B cell (primary cell): ENCODE measurements around the gene SYMPK. TPM values are rescaled to one million over a fixed set of nuclear protein-coding genes. Genes with fewer than 3 reads are reported as not detected.

Source experiments
- ATAC-seq: fragments of 200-7000 bp; cut with Tn5 transposase; one replicate; pipeline ENCODE4 v1.10.0; 2021; ENCODE audit warnings: low read depth, mild to moderate bottlenecking, moderate number of reproducible peaks, moderate library complexity
- CTCF ChIA-PET: fragments of 350-600 bp; sonication (Branson Sonifier 250); formaldehyde crosslinking; loops from one replicate; lab custom pipeline; 2021; ENCODE audit warnings: antibody characterized with exemption, inconsistent platforms; lab: Charles Lee
- POLR2A ChIA-PET: fragments of 350-600 bp; sonication (Branson Sonifier 250); formaldehyde crosslinking; loops from one replicate; lab custom pipeline; 2021; ENCODE audit warnings: antibody characterized with exemption; lab: Charles Lee
- DNase-seq: peaks from one replicate; pipeline ENCODE4 v3.0.0; 2013
- H2AFZ ChIP-seq: 2 replicates; pipeline ENCODE4 v1.6.1; 2012; ENCODE audit warnings: mild to moderate bottlenecking, low read depth, low read length; ENCODE audit not compliant: insufficient read depth, poor library complexity, severe bottlenecking
- H3K27ac ChIP-seq, 2 donors: 1 replicate in 1 of 2; 2 replicates in 1 of 2; pipeline ENCODE4 v1.5.1; 2012 to 2013; ENCODE audit warnings: low read length in 2 of 2, mild to moderate bottlenecking in 2 of 2, moderate library complexity in 1 of 2
- H3K27me3 ChIP-seq, 4 experiments: fragments of 200-600 bp in 1 of 4; sonication (generic) in 1 of 4; replicated peaks in 1 of 4; 1 replicate in 2 of 4; 2 replicates in 2 of 4; pipeline versions ENCODE4 v1.6.1 to v1.7.0; 2013 to 2016; ENCODE audit warnings: low read length in 3 of 4, mild to moderate bottlenecking in 2 of 4, mixed read lengths in 1 of 4, moderate library complexity in 1 of 4; ENCODE audit not compliant: insufficient read depth in 4 of 4, control insufficient read depth in 3 of 4; ENCODE audit errors: control extremely low read depth in 1 of 4
- H3K36me3 ChIP-seq, 2 experiments: replicated peaks in 1 of 2; 1 replicate in 1 of 2; 2 replicates in 1 of 2; pipeline versions ENCODE4 v1.6.1 to v1.7.1; 2013; ENCODE audit warnings: low read length in 1 of 2; ENCODE audit not compliant: insufficient read depth in 2 of 2, control insufficient read depth in 1 of 2; ENCODE audit errors: control extremely low read depth in 1 of 2, extremely low read depth in 1 of 2
- H3K4me1 ChIP-seq, 2 donors: fragments of 200-600 bp in 1 of 2; sonication (generic) in 1 of 2; 1 replicate in 1 of 2; 2 replicates in 1 of 2; pipeline versions ENCODE4 v1.5.1 to v1.6.1; 2013 to 2017; ENCODE audit warnings: low read length in 2 of 2; ENCODE audit not compliant: control insufficient read depth in 2 of 2, insufficient read depth in 2 of 2
- H3K4me2 ChIP-seq: replicated peaks from 2 replicates; pipeline ENCODE3; 2012; ENCODE audit warnings: mild to moderate bottlenecking, low read depth, low read length; ENCODE audit not compliant: poor library complexity, severe bottlenecking
- H3K4me3 ChIP-seq, 5 experiments: fragments of 200-600 bp in 1 of 5; sonication (generic) in 1 of 5; 1 replicate in 3 of 5; 2 replicates in 2 of 5; pipeline versions ENCODE4 v1.5.1 to v1.7.0; 2011 to 2016; ENCODE audit warnings: low read length in 4 of 5, mild to moderate bottlenecking in 4 of 5, low read depth in 2 of 5, control low read depth in 1 of 5, moderate library complexity in 1 of 5; ENCODE audit not compliant: insufficient read depth in 1 of 5; ENCODE audit errors: control extremely low read depth in 1 of 5, extremely low read depth in 1 of 5
- H3K79me2 ChIP-seq: fragments of 200-600 bp; sonication (generic); one replicate; pipeline ENCODE4 v1.6.0; 2016; ENCODE audit warnings: low read length; ENCODE audit not compliant: control insufficient read depth, insufficient read depth
- H3K9ac ChIP-seq: fragments of 200-600 bp; sonication (generic); 2 replicates; pipeline ENCODE4 v1.6.1; 2017; ENCODE audit warnings: mild to moderate bottlenecking, low read length, moderate library complexity
- H3K9me3 ChIP-seq, 3 donors: one replicate each; pipeline versions ENCODE4 v1.6.1 to v1.7.1; 2013; ENCODE audit warnings: low read length in 2 of 3; ENCODE audit not compliant: control insufficient read depth in 2 of 3, insufficient read depth in 1 of 3; ENCODE audit errors: control extremely low read depth in 1 of 3
- H4K20me1 ChIP-seq: 2 replicates; pipeline ENCODE4 v1.6.0; 2012; ENCODE audit warnings: mild to moderate bottlenecking, low read length; ENCODE audit not compliant: insufficient read depth, control insufficient read depth, poor library complexity, severe bottlenecking
- H3K27ac Mint-ChIP-seq: one replicate; pipeline ENCODE4 v1.8.0; 2021; ENCODE audit warnings: mixed read lengths
- H3K27me3 Mint-ChIP-seq: one replicate; pipeline ENCODE4 v1.8.0; 2021; ENCODE audit warnings: mixed read lengths
- H3K4me1 Mint-ChIP-seq: one replicate; pipeline ENCODE4 v1.8.0; 2021; ENCODE audit warnings: mixed read lengths
- H3K4me3 Mint-ChIP-seq: one replicate; pipeline ENCODE4 v1.8.0; 2021; ENCODE audit warnings: mixed read lengths
- H3K9me3 Mint-ChIP-seq: one replicate; pipeline ENCODE4 v1.8.0; 2022; ENCODE audit warnings: mixed read lengths; ENCODE audit not compliant: insufficient read depth
- CTCF ChIP-seq: fragments of 200-600 bp; IDR thresholded peaks from one replicate; pipeline ENCODE4 v1.8.0; 2022; ENCODE audit warnings: antibody characterized with exemption, mild to moderate bottlenecking
- EZH2 ChIP-seq: IDR thresholded peaks from 2 replicates; pipeline ENCODE4 v1.6.1; 2012; ENCODE audit warnings: borderline replicate concordance, low read depth, mild to moderate bottlenecking, moderate library complexity, low read length; ENCODE audit not compliant: insufficient read depth, poor library complexity, severe bottlenecking
- WGBS: methylation state at CpG from one replicate; pipeline ENCODE4 v1.1.5; 2013; ENCODE audit warnings: missing lambda C conversion rate; ENCODE audit not compliant: insufficient coverage; 5-methylcytosine and 5-hydroxymethylcytosine counted together
- intact Hi-C: fragments of 100-400 bp; cut with micrococcal nuclease; formaldehyde crosslinking; loops from one replicate; pipeline ENCODE4 v1.10.0; 2022
- polyA plus RNA-seq: library from polyadenylated mRNA; depleted of rRNA; stranded (reverse); fragments of >200 nt; gene quantifications from 2 replicates; pipeline ENCODE4 v1.2.3, GENCODE V29; 2012
- total RNA-seq, 2 donors: library from RNA; stranded (reverse); fragments of 120-200 nt in 1 of 2; gene quantifications; 1 replicate in 1 of 2; 2 replicates in 1 of 2; pipeline versions ENCODE4 v1.2.3 to v1.2.4, GENCODE V29; 2013 to 2022

Gene SYMPK
- total and polyA plus RNA-seq, 2 donors (not counting 1 experiment from before 2014, with no cell fraction given) = 119 to 138 TPM

DNA sequence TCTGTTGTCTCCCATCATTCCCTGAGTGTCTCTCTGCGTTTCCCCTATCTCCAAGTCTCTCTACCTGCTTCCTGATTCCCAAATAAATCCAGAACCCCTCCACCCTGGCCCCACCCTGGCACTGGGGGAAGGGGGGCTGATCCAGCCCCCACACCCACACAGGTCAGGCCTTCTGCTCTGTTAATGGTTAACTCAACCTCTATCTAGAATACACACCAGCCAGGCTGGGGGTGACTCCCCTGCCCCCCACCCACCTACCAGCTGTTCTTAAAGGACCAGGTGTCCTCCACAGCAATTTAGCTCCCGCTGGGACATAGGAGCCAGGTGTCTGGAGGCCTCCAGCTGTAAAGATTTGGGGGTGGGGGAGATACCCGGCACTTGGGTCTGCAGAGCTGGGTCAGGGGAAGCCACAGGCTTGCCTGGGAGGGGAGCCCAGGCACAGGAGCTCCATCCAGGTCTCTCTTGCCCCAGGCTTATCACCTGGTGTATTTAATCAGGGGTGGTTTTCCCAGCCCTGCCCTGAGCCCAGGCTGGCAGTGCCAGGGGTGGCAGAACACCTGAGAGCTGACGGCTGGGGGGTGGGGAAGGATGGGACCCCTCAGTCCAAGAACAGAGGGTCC is 19.1 kb upstream of the SYMPK start:
- Histone ChIP-seq H3K9me3 (peaks cover 0 to under 1% (median 0%) of the 10 kb centered on the region in 3 donors), H3K4me3 (no peak overlapping the region), H3K79me2 (peaks cover 29% of the 10 kb centered on the region), H3K27ac (no peak overlapping the region), H3K27me3 (peaks cover 0 to 19% (median 7%) of the 10 kb centered on the region in 4 experiments), H4K20me1 (peaks cover 39% of the 10 kb centered on the region), H3K9ac (no peak overlapping the region), H3K4me2 (no peak overlapping the region), H2AFZ (no peak overlapping the region), H3K36me3 (peaks cover 0 to 4% of the 10 kb centered on the region in 2 experiments), H3K4me1 (peaks cover 24 to 39% of the 10 kb centered on the region in 2 donors)
- DNase-seq (no peak), ATAC-seq (no peak)
- TF ChIP-seq EZH2 = no peak
- no peak for TF ChIP-seq CTCF
- Mint-ChIP-seq H3K4me3 (no peak overlapping the region), H3K27ac (no peak overlapping the region), H3K9me3 (no peaks in the 10 kb centered on the region), H3K27me3 (peaks cover 23% of the 10 kb centered on the region), H3K4me1 (peaks cover 35% of the 10 kb centered on the region)
- POLR2A ChIA-PET = interaction anchor here (1.0 kb wide), 1 partner anchor 18 kb away, joined by 3 read pairs; the partner anchor contains the start of gene FOXA3
- CTCF ChIA-PET = interaction anchor here (0.6 to 2.9 kb wide), 8 partner anchors 11 to 113 kb away, joined by 3 to 11 read pairs (median 5); partner anchors contain the start of genes FOXA3 and SIX5
- WGBS = 75% methylated on average over 4 of the region's 4 CpGs
- intact Hi-C loops = no loop called here
